ENCODE results near the gene APBA2.

APBA2 gene

DNA sequence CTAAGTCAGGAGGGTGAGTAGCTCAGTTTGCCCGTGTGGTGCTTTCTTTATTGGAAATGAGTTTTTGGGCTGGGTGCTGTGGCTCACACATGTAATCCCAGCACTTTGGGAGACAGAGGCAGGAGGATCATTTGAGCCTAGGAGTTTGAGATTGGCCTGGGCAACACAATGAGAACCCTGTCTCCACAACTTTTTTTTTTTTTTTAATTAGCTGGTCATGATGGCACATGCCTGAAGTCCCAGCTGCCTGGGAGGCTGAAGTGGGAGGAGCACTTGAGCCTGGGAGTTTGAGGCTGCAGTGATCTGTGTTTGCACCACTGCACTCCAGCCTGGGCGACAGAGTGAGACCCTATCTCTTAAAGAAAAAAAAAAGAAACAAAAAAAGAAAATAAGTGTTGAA is 208.9 kb downstream of the APBA2 start:
- DNase-seq: no peak

DNA sequence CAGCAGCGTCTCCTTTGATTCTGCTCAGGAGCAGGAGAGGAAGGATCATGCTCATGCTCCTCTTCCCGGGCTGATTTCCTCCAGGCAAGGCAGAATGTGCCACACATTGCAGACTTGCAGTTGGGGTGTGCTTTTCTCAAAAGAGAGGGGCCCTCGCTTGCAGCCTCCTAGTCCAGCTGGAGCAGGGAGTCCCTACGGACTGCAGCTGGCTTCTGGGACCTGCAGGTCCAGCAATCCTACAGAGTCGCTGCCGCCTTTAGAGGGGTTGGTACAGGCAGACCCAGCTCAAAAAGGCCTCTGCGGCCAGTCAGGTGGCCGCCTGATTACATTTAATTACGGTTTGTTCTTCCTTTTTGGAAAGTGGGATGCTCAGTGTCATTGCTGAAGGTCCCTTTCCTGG is 210.0 kb downstream of the APBA2 start:
- no peak for DNase-seq

DNA sequence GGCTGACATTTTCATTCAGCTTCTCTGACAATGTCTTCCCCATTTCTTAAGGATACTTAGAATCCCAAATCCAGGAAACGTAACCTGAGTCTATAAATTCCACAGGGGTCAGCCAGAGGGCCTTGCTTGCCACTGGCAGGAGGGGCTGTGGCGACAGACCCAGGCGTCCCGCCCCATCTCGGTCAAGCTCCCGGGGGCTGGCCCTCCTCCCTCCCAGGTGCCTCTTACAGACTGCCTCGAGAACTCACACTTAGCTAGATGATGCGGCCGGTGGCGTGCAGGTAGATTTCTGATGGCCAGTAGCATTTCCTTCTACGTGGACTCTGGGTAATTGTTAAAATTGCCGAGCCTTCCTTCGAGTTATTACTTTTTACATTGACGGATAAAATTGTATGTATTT is 211.4 kb downstream of the APBA2 start:
- no peak for DNase-seq

DNA sequence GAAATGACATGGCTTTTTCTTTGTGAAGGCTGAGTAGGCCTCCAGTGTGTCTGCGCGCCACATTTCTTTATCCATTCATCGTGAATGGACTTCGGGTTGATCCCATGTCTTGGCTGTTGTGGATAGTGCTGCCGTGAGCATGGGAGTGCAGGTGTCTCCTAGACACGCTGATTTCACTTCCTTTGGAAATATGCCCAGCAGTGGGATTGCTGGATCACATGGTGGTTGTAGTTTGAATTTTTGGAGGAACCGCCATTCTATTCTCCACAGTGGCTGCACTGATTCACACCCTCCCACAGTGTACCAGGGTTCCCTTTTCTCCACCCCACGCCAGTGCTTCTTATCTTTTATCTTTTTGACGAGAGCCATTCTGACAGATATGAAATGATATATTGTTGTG is 212.2 kb downstream of the APBA2 start:
- peak; percentile 15 for DNase-seq

DNA sequence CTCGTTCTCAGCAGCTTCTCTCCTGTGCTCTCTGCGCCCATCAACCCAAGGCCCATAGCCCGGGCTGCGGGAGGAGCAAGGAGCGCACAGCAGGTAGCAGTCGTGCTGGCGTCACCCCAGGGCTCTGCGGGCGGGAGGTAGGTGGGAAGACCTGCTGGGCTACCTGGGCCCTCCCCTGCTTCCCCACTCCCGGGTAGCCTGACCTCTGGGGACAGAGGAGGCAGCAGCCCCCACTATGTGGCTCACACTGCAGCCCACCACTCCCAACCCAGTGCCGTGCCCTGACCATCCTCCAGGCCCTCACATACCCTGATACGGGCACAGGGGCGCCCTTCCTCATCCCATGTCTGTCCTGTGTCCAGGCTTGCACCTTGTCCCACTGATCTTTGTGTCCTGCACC is 212.9 kb downstream of the APBA2 start:
- DNase-seq: no peak

DNA sequence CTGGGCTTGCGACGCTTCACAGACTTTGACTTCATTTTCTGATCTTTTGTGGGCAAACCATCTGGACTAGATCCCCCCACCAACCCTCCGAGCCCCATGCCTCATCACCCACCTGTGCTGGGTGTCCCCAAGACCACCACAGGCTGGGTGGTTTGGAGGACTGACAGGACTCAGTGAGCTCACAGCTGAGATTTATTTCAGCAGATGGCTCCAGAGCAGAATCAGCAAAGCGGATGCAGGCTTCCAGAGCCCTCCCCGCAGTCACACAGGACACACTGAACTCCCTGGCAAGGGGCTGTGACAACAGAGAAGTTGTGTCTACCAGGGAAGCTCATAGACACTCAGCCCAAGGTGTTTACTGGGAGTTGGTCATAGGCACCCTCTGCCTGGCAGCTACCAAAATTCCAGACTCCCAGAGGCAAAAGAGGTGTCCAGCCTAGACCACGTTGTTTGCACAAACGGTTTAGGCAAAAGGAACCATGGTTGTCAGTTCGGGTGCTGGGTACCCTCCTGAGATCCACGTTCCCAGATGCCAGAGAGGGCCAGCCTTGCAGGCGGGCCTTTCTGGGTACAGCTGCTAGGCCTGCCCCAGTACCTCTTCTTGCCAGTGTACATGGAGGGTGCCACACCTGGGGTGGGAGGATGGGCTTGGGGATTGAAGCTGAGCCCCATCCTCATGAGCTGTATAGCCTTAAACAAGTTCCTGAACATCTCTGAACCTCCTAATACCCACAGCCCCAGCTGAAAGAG is 213.5 kb downstream of the APBA2 start:
- DNase-seq: no peak

DNA sequence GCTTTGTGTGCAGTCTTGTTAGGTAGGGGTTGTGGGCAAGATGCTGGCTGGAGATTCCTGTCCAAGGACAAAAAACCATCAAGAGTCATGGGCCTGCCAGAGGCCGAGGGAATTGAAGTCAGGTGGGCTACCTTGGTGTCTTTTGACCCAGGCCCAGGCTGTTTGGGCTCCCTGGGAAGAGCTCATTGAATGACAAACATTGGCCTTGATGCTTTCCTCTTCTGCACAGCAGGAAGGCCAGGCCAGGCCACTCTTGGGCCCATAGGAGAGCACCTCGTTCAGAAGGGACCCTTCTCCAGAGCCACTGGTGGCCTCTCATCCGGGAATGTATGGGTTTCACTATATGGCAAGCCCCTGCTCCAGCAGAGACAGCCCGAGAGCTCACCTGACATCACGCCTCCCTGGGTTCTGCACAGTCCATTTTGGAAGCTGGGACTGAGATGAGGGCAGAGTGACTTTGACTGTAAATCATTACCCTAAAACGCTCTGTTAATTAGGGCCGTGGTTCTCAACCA is 214.8 kb downstream of the APBA2 start:
- DNase-seq: no peak

DNA sequence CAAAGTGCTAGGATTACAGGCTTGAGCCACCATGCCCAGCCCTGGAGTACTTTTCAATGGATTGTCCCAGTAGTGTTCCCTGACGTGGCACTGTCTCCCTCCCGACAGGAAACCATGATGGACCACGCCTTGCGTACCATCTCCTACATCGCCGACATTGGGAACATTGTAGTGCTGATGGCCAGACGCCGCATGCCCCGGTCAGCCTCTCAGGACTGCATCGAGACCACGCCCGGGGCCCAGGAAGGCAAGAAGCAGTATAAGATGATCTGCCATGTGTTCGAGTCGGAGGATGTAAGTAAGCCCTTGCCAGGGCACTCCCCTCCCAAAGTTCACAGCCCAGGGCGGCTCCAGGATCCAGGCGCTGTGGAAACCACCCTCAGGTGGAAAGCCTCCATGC is 215.7 kb downstream of the APBA2 start:
- DNase-seq: no peak

DNA sequence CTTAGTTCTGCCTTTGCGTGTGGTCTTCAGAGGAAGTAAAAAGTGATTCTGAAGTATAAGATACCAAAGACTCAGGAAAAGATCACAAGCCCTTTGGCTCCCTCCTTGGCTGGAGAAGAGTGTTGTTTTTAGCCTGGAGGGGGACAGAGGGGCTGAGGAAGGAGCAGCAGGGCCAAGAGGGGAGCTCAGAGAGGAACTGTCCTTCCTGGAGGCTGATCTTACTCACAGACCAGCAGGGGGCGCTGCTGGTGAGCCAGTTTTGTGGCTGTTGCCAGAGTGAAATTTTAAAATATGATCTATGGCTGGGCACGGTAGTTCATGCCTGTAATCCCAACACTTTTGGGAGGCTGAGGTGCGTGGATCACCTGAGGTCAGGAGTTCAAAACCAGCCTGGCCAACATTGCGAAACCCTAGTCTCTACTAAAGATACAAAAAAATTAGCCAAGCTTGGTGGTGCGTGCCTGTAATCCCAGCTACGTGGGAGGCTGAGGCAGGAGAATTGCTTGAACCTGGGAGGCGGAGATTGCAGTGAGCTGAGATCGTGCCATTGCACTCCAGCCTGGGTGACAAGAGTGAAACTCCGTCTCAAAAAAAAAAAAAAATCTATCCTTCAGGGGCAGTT is 216.5 kb downstream of the APBA2 start:
- DNase-seq: peak; percentile 74

DNA sequence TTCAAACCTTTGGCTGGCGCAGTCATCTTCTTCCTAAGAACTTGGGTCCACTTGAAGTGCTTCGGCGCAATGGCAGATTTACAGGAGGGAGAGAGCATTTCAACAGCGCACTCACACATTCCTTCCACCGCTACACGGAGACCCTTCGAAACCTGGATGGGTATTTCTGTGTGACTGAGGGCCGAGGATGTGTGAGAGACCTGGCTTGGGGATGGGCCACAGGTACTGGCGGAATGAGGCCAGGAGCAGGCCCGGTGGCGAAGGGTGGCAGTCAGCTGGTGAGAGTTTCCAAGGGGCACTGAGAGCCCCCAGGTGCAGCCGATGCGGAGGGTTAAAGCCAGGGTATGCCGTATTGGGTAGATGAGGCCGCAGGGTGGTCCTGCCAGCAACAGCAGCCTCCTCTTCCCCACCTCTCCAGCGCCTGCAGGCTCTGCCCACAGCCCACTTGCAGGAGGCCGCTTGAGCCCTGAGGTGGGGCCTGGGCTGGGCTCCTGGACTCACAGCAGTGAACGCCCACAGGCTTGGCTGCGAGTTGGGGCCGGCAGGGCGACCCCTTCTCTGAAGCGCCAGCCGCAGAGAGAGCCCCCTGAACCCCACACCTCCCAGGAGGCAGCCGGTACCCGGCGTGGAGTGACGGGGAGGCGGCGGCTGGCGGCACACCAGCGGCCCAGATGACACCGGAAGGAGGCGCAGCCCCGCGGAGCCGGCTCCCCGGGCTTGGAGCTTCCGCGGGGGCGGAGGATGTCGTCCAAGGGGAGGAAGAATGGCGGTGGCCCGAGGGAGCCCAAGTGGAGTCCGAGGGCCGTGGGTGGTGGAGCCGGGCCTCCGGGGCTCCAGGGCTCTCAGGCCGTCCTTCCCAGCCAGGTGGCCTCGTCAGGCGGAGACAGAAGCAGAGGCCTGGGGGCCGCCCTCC is 217.4 kb downstream of the APBA2 start:
- no peak for DNase-seq

DNA sequence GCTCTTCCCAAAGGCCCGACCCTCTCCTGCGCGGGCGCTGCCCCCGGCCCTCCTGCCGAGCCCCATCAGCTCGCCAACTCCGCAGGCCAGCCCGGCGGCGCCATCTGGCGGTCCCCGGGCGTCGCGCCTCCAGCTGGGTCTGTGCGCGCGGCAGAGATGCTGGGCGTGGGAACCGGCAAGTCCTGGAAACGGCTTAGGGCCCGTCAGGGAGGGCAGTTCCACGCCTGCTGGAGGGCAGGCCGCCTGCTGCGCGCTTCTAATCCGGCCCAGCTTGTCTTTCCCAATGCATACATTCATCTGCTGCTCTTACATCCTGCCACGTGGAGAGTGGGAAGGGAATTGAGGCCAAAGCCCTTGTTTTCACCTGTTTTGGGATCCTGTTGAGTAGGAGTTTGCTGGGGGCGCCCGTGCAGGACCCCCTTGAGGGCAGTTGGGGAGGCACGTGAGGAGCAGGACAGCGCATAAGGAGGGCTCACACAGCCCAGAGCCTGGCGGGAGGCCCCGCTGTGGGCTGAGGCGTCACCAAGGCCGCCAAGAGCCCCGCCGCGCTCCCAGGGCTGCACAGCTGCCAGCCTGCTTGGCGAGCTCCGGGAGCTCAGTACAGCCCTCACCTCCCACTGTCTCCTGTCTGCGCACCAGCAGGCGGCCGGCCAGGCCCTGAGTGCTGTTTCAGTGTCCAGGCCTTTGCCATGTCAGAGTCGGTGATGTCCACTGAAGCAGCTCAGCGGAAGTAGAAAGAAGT is 218.2 kb downstream of the APBA2 start:
- peak; percentile 94 for DNase-seq

DNA sequence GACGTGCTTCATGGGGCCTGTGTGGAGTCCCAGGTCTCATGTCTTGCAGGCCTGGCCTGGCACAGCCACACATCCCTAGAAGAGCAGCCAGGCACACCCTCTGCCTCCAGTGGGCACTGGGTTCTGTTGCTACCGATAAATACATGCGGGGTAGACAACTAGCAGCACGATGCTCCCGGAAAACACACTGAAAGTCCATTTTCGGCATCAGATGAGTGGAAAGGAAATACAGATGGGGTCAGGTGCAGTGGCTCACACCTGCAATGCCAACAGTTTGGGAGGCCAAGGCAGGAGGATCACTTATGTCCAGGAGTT is 218.7 kb downstream of the APBA2 start:
- no peak for DNase-seq

DNA sequence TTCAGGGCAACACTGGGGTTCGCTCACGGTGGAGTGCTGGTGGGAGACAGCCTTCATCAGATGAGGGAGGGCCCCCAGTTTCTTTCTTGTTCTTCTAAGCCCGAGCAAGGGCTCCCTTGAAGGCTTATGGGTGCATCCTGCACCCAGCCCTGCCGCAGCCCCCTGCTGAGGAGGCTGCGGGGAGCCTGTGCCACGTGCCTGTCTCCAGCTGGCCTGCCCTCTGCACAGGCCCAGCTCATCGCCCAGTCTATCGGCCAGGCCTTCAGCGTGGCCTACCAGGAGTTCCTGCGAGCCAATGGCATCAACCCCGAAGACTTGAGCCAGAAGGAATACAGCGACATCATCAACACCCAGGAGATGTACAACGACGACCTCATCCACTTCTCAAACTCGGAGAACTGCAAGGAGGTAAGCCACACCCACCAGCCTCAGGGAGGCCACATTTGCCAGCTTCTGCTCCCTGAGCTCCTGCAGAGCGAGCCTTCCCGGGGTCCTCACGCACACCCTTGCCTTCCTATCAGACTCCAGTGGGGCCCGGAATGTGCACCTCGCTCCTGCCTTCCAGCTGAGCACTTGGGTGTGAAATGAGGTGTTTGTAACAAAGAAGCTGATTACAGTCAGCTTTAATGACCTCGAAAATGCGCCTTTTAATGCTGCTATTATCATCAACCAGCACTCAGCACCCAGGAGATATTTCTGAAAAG is 219.5 kb downstream of the APBA2 start:
- DNase-seq: no peak

DNA sequence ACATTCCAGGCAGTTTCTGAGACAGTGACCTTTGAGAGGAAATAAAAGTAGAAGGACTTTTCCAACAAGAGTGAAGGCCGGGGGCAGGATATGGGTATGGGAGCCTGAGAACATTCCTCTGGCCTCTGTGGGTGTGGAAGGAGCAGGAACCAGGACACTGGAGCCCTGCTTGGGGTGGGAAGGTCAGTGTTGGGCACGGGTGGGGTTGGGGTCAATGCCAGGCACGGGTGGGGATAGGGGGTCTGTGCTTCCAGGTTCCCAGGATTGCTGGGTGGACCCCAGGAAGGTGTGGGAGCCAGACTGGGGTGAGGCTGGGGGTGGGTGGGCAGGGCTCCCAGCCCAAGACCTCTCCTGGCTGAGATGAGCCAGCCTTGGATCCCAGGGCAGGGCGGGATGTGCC is 220.3 kb downstream of the APBA2 start:
- DNase-seq: no peak

DNA sequence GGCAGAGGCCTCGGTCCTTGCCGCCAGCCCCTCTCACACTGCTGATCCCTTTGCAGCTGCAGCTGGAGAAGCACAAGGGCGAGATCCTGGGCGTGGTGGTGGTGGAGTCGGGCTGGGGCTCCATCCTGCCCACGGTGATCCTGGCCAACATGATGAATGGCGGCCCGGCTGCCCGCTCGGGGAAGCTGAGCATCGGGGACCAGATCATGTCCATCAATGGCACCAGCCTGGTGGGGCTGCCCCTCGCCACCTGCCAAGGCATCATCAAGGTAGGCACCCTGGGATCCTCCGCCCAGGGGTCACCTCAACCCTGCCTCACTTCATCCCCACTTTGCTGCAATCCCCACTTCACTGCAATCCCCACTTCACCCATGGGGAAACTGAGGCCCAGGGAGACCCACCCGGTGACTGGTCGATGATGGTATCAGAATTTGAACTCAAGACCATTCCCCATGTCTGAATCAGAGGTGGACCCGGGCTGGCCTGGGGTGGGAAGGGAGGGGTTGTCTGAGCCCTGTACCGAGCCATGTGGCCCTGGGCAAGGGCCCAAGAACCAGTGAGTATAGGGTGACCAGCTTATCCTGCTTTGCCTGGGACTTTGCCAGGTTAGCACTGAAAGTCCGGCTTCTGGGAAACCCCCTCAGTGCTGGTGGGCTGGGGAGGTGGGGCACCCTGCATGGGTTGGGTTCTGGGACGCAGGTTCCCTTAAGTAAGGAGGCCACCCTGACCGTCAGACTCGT is 220.9 kb downstream of the APBA2 start:
- no peak for DNase-seq

DNA sequence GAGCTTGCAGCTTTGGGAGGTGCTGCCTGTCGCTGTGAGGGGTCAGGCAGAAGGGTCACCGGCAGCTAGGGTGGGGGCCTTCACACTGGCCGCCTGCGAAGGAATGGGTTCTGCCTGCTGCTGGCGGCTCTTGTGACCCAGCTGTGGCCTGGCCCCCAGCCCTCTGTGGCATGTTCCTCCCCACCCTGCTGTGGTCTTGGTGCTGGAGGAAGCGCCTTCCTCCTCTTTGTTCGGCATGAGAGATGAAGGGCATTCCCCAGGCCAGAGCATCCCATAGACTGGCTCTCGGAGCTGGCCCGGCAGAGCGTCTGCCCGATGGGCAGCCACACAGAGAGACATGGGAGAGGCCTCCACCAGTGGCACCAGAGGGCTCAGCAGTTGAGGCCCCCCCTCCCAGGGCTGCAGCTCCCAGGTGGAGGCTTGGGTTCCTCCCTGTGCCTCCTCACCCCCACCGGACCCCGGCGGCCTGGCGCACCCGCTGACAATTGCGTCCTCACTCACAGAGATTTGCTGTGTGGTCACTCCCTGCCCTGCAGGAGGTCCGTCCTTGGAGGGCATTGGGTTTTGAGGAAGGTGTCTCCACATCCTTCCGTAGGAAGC is 221.6 kb downstream of the APBA2 start:
- DNase-seq: no peak

DNA sequence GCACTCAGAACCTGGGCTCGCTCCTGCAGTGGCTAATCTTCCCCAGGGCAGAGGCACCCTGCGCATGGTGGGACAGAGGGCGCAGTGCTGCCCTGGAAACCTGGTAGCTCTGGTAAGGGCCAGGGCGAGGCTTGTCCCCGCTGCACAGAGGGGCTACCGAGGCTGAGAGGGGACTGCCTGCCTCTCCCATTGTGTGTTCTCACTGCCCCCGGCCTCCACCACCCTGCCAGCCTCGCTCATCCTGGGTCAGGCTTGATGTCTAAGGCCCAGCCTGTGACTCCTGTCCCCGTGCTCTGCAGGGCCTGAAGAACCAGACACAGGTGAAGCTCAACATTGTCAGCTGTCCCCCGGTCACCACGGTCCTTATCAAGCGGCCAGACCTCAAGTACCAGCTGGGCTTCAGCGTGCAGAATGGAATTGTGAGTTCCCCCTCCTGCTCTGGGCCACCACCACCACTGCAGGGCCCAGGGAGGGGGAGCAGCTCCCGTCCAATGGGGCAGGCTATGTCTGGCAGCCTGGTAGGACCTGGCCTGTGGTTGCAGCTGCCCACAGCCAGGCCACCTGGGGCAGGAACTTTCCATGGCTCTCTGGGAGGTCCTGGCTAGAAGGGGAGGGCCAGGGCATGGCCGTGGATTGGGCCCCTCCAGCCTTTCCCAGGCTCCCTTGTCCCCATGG is 222.3 kb downstream of the APBA2 start:
- DNase-seq: no peak

DNA sequence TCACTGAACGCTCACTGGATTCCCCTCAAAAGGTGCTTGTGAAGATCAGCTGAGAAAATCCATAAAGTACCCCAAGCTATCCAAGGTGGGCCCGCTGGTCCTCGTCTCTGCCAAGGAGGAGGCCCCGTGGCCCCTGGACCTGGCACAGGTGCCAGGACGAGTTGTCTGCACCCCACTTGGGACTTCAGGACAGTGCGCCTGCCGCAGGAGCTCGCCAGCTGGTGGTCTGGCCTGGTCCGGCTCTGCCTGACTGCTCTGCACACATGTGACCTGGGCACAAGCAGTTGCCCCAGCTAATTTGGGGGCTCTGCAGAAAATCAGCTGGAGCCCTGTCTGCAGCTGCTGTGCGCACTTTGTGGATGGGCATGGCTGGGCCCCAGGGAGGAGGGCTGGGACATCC is 224.0 kb downstream of the APBA2 start:
- no peak for DNase-seq

DNA sequence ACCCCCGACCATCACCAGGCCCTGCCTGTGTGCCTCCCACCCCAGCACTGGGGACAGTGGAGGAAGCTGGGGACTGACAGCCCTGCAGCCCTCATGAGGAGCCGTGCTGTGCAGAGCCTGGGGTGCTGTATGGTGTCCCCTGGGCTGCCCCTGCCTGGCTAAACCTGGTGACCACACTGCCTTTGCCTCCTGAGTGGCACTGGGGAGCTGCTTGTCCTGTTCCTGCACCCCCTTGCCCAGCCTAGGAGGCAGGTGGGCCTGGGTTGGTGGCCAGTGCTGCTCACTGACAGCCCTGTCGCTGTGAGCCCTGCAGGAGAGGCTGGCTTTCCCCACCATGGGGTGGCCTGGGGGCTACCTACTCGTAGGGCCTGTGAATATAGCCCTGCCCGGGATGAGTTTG is 224.4 kb downstream of the APBA2 start:
- DNase-seq: no peak

DNA sequence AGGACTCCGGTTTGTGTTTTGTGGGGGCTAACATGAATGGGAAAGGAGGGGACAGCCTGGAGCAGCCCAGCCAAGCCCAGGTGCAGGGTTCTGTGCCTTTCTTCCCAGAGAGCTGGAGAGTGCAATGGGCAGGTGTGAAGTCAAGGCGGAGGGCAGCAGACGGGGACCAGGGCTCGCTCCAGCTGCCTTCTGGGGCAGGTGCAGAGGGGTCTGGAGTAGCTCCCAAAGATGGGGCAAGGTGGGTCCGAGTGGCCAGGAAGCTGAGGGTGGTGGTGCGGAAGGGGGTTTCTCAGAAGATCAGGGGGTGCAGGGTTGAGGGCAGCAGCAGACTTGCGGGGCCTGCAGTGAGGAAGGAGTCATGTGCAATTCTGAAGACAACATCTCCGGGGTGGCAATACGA is 225.0 kb downstream of the APBA2 start:
- no peak for DNase-seq

Data from eye (tissue), 1 donor.